Umbilical cord (tissue), 2 donors: ENCODE measurements around the gene PSMD5. TPM values are rescaled to one million over a fixed set of nuclear protein-coding genes. Genes with fewer than 3 reads are reported as not detected.

Experiments used
- DNase-seq: peaks from one replicate; pipeline ENCODE4 v3.0.0-alpha.2; 2015; ENCODE audit warnings: low spot score
- total RNA-seq: library from RNA; depleted of rRNA; stranded (reverse); fragments of >200 nt; gene quantifications from one replicate; pipeline ENCODE4 v1.2.3, GENCODE V29; 2014; ENCODE audit warnings: low replicate concordance; ENCODE audit not compliant: insufficient read depth

The PSMD5 gene
- total RNA-seq, 1 donor from 2014 or later: 57.8 TPM

GRCh38 chr9:120855827-120856670 lies 13.3 kb upstream of the PSMD5 start:
- DNase-seq: no peak

GRCh38 chr9:120854596-120855327 lies 12.0 kb upstream of the PSMD5 start:
- DNase-seq: no peak

GRCh38 chr9:120853198-120853597 lies 10.5 kb upstream of the PSMD5 start:
- no peak for DNase-seq

GRCh38 chr9:120852240-120853010 lies 9.7 kb upstream of the PSMD5 start:
- no peak for DNase-seq

- DNase-seq: no peak
These were observed 8.7 kb upstream of the PSMD5 start for GRCh38 chr9:120851449-120851848.

- DNase-seq: no peak
These were observed 7.6 kb upstream of the PSMD5 start for GRCh38 chr9:120850315-120850714.

- DNase-seq: no peak
These were observed 4.2 kb upstream of the PSMD5 start for GRCh38 chr9:120846906-120847305.

GRCh38 chr9:120846251-120846889 lies 3.6 kb upstream of the PSMD5 start:
- DNase-seq: no peak

GRCh38 chr9:120845255-120845654 lies 2.5 kb upstream of the PSMD5 start:
- DNase-seq: no peak

- DNase-seq: no peak
These were observed 615 bp downstream of the PSMD5 start for GRCh38 chr9:120841930-120842684.

- DNase-seq: no peak
These were observed 3.6 kb downstream of the PSMD5 start for GRCh38 chr9:120839146-120839545.

GRCh38 chr9:120837921-120838320 lies 4.8 kb downstream of the PSMD5 start:
- DNase-seq: no peak

- no peak for DNase-seq
These were observed 9.4 kb downstream of the PSMD5 start for GRCh38 chr9:120833325-120833724.

- no peak for DNase-seq
These were observed 9.9 kb downstream of the PSMD5 start for GRCh38 chr9:120832807-120833206.

GRCh38 chr9:120830865-120831264 lies 11.9 kb downstream of the PSMD5 start:
- no peak for DNase-seq

- DNase-seq: no peak
These were observed 12.6 kb downstream of the PSMD5 start for GRCh38 chr9:120830151-120830550.

GRCh38 chr9:120829650-120830049 lies 13.1 kb downstream of the PSMD5 start:
- no peak for DNase-seq

GRCh38 chr9:120820095-120820494 lies 22.6 kb downstream of the PSMD5 start:
- DNase-seq: no peak

- DNase-seq: no peak
These were observed 24.1 kb downstream of the PSMD5 start for GRCh38 chr9:120818595-120818994.

GRCh38 chr9:120815075-120815474 lies 27.6 kb downstream of the PSMD5 start:
- DNase-seq: no peak

- no peak for DNase-seq
These were observed 33.8 kb downstream of the PSMD5 start for GRCh38 chr9:120808931-120809330.
